Adrenal gland (tissue), 12 donors: ENCODE results near the gene HNRNPUL1. TPM values are rescaled to one million over a fixed set of nuclear protein-coding genes. Genes with fewer than 3 reads are reported as not detected.

Experiments used
- DNase-seq, 7 donors: peaks; one replicate each; pipeline ENCODE4 v3.0.0-alpha.2; 2019 to 2020
- H3K27ac ChIP-seq, 5 donors: fragments of 200-600 bp; sonication (generic) in 4 of 5; 1 replicate in 3 of 5; 2 replicates in 2 of 5; pipeline versions ENCODE4 v1.5.1 to v1.8.0; 2016 to 2020; ENCODE audit warnings: mild to moderate bottlenecking in 1 of 5
- H3K27me3 ChIP-seq: fragments of 200-600 bp; 2 replicates; pipeline ENCODE4 v1.8.0; 2021
- H3K36me3 ChIP-seq, 2 donors: fragments of 200-600 bp; replicated peaks in 1 of 2; 1 replicate in 1 of 2; 2 replicates in 1 of 2; pipeline versions ENCODE4 v1.5.1 to v1.8.0; 2018 to 2022
- H3K4me1 ChIP-seq, 2 donors: fragments of 200-600 bp; replicated peaks in 1 of 2; 1 replicate in 1 of 2; 2 replicates in 1 of 2; pipeline versions ENCODE4 v1.5.1 to v1.8.0; 2018 to 2021
- H3K4me3 ChIP-seq, 4 donors: fragments of 200-600 bp; sonication (generic) in 3 of 4; one replicate each; pipeline ENCODE4 v1.5.1; 2016 to 2018
- H3K9me3 ChIP-seq, 3 donors: fragments of 200-600 bp; sonication (generic) in 1 of 3; replicated peaks in 1 of 3; 1 replicate in 2 of 3; 2 replicates in 1 of 3; pipeline versions ENCODE4 v1.5.1 to v1.8.0; 2016 to 2021
- POLR2A ChIP-seq, 2 donors: fragments of 450-650 bp; IDR thresholded peaks; one replicate each; pipeline ENCODE4 v1.6.1; 2017; ENCODE audit warnings: antibody characterized with exemption in 2 of 2, mild to moderate bottlenecking in 2 of 2, moderate library complexity in 1 of 2
- whole genome bisulfite sequencing, 4 donors: extraction: QIAGEN DNeasy Blood & Tissue Kit in 2 of 4; methylation state at CpG; one replicate each; pipeline versions ENCODE4 v1.1.5 to v1.1.7; 2013 to 2017; 5-methylcytosine and 5-hydroxymethylcytosine counted together
- intact Hi-C, 2 donors: fragments of 100-400 bp; cut with DNase I; formaldehyde crosslinking; loops; one replicate each; pipeline versions ENCODE4 v1.14.1 to v1.15.0; 2022 to 2023
- polyA plus RNA-seq, 3 donors: library from polyadenylated mRNA; stranded (reverse); fragments of 200-250 nt in 2 of 3; fragments of 350-450 nt in 1 of 3; fragmentation: Illumina TruSeq in 1 of 3; extraction: RNeasy Lipid Tissue Mini Kit (QIAGEN cat#74804) in 1 of 3; gene quantifications; one replicate each; pipeline ENCODE4 v1.2.3, GENCODE V29; 2013 to 2014
- total RNA-seq, 9 donors: library from RNA; depleted of rRNA in 4 of 9; stranded (reverse); fragments of >200 nt in 4 of 9; fragments of 120-200 nt in 1 of 9; fragmentation: NEBNext Ultra II Directional in 1 of 9; extraction: Animal tissue kit (Norgen Biotek cat#: 25700) in 1 of 9; gene quantifications; one replicate each; pipeline versions ENCODE4 v1.1.0 to v1.2.4, GENCODE V29; 2013 to 2023
- TF ChIP-seq, protein P1 (sequence below), 6 experiments: fragments of 450-650 bp in 4 of 6; fragments of 200-600 bp in 2 of 6; sonication (generic) in 1 of 6; IDR thresholded peaks; 1 replicate in 5 of 6; 2 replicates in 1 of 6; pipeline versions ENCODE4 v1.5.1 to v1.8.0; 2016 to 2021; ENCODE audit warnings: antibody characterized with exemption in 6 of 6, mild to moderate bottlenecking in 2 of 6, moderate library complexity in 1 of 6
- donor health status: healthy with polysubstance abuse.
- donor health status: Bipolar disorder and iron deficiency.
- donor health status: DM: yes; HTN: yes; CAD: no.
- donor health status: DM: no; HTN: no; CAD: no.
- donor health status: DM: no; HTN: no; CAD: no.
- donor health status: DM: yes; HTN: yes; CAD: no.

Gene HNRNPUL1
- total and polyA plus RNA-seq, 12 donors, result 55.8 to 175 (median 142) TPM

DNA sequence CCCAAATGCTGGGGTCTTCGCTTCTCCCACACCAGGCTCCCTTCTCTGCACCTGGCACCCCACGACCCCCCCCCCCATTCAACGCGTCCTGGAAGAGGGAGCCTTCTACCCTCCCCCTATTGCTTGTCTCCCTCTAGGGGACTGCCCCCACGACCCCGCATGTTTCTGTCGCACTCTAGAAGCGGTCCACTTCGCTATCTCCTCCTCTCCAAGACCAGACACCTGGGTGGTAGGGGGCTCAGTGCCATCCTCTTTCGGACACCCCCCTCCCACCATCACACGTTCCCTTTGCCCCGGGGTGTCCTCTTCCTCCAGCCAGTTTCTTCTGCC is 88.1 kb downstream of the HNRNPUL1 start:
- no peaks in the 10 kb centered on the region for H3K9me3 ChIP-seq
- H3K27me3 ChIP-seq, result no peaks in the 10 kb centered on the region
- intact Hi-C loops, result no loop called here
- H3K27ac ChIP-seq, result peak overlapping the region in 2 of 5 donors; percentile 15 to 82
- no peak for DNase-seq
- H3K4me1 ChIP-seq, result peaks cover 17 to 29% of the 10 kb centered on the region in 2 donors
- H3K4me3 ChIP-seq, result peak overlapping the region; percentile 48 to 74 (median 54)
- TF ChIP-seq POLR2A (IDR thresholded peaks at IDR 0.05), result no peak
- TF ChIP-seq, protein P1, sequence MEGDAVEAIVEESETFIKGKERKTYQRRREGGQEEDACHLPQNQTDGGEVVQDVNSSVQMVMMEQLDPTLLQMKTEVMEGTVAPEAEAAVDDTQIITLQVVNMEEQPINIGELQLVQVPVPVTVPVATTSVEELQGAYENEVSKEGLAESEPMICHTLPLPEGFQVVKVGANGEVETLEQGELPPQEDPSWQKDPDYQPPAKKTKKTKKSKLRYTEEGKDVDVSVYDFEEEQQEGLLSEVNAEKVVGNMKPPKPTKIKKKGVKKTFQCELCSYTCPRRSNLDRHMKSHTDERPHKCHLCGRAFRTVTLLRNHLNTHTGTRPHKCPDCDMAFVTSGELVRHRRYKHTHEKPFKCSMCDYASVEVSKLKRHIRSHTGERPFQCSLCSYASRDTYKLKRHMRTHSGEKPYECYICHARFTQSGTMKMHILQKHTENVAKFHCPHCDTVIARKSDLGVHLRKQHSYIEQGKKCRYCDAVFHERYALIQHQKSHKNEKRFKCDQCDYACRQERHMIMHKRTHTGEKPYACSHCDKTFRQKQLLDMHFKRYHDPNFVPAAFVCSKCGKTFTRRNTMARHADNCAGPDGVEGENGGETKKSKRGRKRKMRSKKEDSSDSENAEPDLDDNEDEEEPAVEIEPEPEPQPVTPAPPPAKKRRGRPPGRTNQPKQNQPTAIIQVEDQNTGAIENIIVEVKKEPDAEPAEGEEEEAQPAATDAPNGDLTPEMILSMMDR (IDR thresholded peaks at IDR 0.05), result peak in 1 of 6 experiments; percentile 15
- H3K36me3 ChIP-seq, result peaks cover 0 to 7% of the 10 kb centered on the region in 2 donors
- WGBS, 4 donors, result 0 to 2% (median 1%) methylated on average over 12 of the region's 12 CpGs

DNA sequence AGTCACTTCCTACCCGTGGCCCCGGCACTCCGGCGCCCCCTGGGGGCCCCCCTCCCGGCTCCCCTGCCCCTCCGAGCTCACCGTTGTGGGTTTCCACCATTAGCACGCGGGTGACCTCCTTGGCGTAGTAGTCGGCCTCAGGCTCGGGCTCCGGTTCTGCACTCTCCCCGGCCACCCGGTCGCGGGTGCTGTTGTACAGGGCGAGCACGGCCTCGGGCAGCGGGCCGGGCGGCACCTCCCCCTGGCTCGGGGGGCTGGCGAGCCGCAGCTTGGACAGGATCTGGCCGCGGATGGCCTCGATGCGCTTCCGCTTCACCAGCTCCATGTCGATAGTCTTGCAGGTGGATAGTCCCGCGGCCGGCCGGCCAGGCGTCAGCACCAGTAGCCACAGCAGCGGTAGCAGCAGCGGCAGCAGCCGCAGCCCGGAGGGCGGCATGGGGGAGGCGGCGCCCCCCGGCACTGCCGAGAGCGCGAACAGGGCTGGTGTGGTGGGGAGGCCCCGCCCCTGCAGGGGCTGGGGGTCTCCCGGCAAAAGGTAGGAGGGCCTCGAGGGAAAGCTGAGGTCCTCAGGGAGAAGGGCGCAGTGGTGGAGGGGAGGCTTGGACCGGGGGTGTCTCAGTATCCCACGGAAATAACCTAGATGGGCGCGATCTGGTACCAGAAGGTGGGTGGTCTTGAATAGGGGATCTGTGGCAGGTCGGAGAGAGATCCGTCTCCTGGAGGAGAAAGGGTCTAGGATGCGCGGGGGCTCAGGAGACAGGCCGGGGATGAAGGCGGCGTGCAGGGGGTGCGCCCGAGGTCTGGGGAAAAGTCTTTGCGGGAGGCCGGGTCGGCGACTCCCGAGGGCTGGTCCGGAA is 88.7 kb downstream of the HNRNPUL1 start:
- Histone ChIP-seq H3K36me3 (peaks cover 0 to 4% of the 10 kb centered on the region in 2 donors), H3K4me1 (peaks cover 17 to 29% of the 10 kb centered on the region in 2 donors), H3K9me3 (no peaks in the 10 kb centered on the region), H3K4me3 (peak overlapping the region; percentile 48 to 74 (median 54)), H3K27me3 (no peaks in the 10 kb centered on the region), H3K27ac (peak overlapping the region in 4 of 5 donors; percentile 57 to 82 (median 72))
- WGBS, 4 donors, result 0 to 4% (median 2%) methylated on average over 13 to 71 of the region's 71 CpGs
- intact Hi-C loops, result no loop called here
- peak; percentile 49 to 70 (median 60) for DNase-seq
- no peak for TF ChIP-seq POLR2A (IDR thresholded peaks at IDR 0.05)
- TF ChIP-seq, protein P1 (IDR thresholded peaks at IDR 0.05), result peak in 4 of 6 experiments; percentile 1 to 27 (median 16)

DNA sequence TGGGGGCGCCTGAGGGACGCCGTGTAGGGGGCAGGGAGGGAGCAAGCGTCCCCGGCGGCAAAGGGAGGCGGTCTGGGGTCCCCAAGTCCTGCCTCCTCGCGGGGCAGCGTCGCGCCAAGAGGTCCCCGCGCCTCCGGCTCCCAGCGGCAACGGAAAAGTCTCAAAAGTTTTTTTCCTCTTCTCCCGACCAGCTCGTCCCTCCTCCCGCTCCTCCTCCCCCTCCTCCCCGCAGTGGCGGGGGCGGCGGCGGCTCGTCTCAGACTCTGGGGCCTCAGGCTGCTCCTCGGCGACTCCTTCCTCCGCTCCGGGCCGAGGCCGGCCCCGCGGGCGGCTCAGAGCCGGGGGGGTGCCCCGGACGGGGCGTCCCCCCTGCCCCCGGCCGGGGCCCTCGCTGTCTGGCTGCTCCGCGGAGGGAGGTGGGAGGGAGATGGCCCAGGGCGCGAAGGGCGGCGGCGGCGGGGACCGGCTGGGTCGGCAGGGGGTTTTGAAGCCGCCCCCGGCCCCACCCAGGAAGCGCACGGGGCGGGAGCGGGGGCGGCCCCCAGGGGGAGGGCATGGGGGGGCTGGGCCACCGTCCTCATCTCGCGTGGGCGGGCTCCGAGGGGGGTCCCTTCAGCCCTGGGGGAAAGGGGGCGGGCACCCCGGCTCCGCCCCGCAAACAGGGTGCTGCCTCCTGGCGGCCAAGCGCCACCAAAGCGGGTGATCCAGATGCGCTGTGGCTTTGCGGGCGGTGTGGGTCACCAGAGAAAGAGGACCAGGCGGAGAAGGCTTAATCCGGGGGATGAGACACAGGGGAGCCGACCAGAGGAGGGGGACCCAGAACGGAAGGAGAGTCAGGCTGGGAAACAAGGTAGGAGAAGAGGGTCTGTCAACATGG is 89.5 kb downstream of the HNRNPUL1 start, which contains the start of gene TGFB1:
TSS of gene TGFB1 (minus strand) at position 457 of the 877 bp plus-strand sequence. CDS start 878 bp downstream, outside the sequence.
- intact Hi-C loops, result no loop called here
- TF ChIP-seq POLR2A (IDR thresholded peaks at IDR 0.05), result peak; percentile 26 to 45
- TF ChIP-seq, protein P1 (IDR thresholded peaks at IDR 0.05), result peak; percentile 58 to 87 (median 77)
- Histone ChIP-seq H3K27ac (peak within 1 kb of the TSS in 4 of 5 donors; percentile 57 to 82 (median 72)), H3K27me3 (no peaks in the 10 kb centered on the region), H3K36me3 (no peaks in the 10 kb centered on the region), H3K4me3 (peak within 1 kb of the TSS; percentile 13 to 74 (median 54)), H3K4me1 (peaks cover 17 to 29% of the 10 kb centered on the region in 2 donors), H3K9me3 (no peaks in the 10 kb centered on the region)
- WGBS, 4 donors, result 1% methylated on average over 10 to 70 of the region's 78 CpGs
- DNase-seq, result peak; percentile 82 to 91 (median 89)
